Esophagus (tissue), 2 donors: ENCODE results near the gene CAVIN2. TPM values are rescaled to one million over a fixed set of nuclear protein-coding genes. Genes with fewer than 3 reads are reported as not detected.

ENCODE experiments used
- H3K27ac ChIP-seq, 2 donors: one replicate each; pipeline ENCODE4 v1.5.1; 2013; ENCODE audit warnings: low read depth in 2 of 2, mild to moderate bottlenecking in 2 of 2, inconsistent platforms in 1 of 2, low read length in 1 of 2, moderate library complexity in 1 of 2
- H3K27me3 ChIP-seq, 2 donors: one replicate each; pipeline ENCODE4 v1.6.1; 2013; ENCODE audit warnings: low read length in 2 of 2, control low read depth in 1 of 2, mild to moderate bottlenecking in 1 of 2; ENCODE audit not compliant: insufficient read depth in 2 of 2, control insufficient read depth in 1 of 2
- H3K36me3 ChIP-seq, 2 donors: one replicate each; pipeline ENCODE4 v1.6.1; 2013; ENCODE audit warnings: low read length in 1 of 2; ENCODE audit not compliant: control insufficient read depth in 2 of 2, insufficient read depth in 2 of 2
- H3K4me1 ChIP-seq, 2 donors: one replicate each; pipeline ENCODE4 v1.6.1; 2013; ENCODE audit warnings: low read length in 1 of 2; ENCODE audit not compliant: control insufficient read depth in 2 of 2, insufficient read depth in 2 of 2
- H3K4me3 ChIP-seq, 2 donors: one replicate each; pipeline ENCODE4 v1.5.1; 2013; ENCODE audit warnings: low read length in 2 of 2, mild to moderate bottlenecking in 2 of 2, low read depth in 1 of 2, moderate library complexity in 1 of 2
- H3K9me3 ChIP-seq, 2 donors: one replicate each; pipeline ENCODE4 v1.6.1; 2013; ENCODE audit warnings: mild to moderate bottlenecking in 2 of 2, low read depth in 1 of 2, low read length in 1 of 2, moderate library complexity in 1 of 2; ENCODE audit not compliant: control insufficient read depth in 2 of 2, insufficient read depth in 1 of 2
- WGBS, 2 donors: extraction: QIAGEN DNeasy Blood & Tissue Kit; methylation state at CpG; one replicate each; pipeline ENCODE4 v1.1.7; 2013; 5-methylcytosine and 5-hydroxymethylcytosine counted together
- polyA plus RNA-seq, 2 donors: library from polyadenylated mRNA; stranded (reverse); fragments of 200-250 nt; gene quantifications; one replicate each; pipeline ENCODE4 v1.2.3, GENCODE V29; 2013
- donor health status: healthy with polysubstance abuse.
- donor health status: Bipolar disorder and iron deficiency.

The CAVIN2 gene
- polyA plus RNA-seq, 2 donors, result 6.5 to 11.1 TPM

- H3K27ac ChIP-seq, result no peak overlapping the region
- H3K36me3 ChIP-seq, result no peaks in the 10 kb centered on the region
- WGBS, 2 donors, result 88 to 92% methylated on average over 7 of the region's 7 CpGs
- H3K27me3 ChIP-seq, result no peaks in the 10 kb centered on the region
- H3K4me3 ChIP-seq, result no peak overlapping the region
- H3K4me1 ChIP-seq, result no peaks in the 10 kb centered on the region
- no peaks in the 10 kb centered on the region for H3K9me3 ChIP-seq
Measured at GRCh38 chr2:191856111-191856876, 9.4 kb upstream of the CAVIN2 start.

- no peak overlapping the region for H3K27ac ChIP-seq
- no peaks in the 10 kb centered on the region for H3K9me3 ChIP-seq
- H3K4me1 ChIP-seq, result no peaks in the 10 kb centered on the region
- H3K36me3 ChIP-seq, result no peaks in the 10 kb centered on the region
- WGBS, 2 donors, result 83 to 87% methylated on average over 5 of the region's 5 CpGs
- no peak overlapping the region for H3K4me3 ChIP-seq
- no peaks in the 10 kb centered on the region for H3K27me3 ChIP-seq
Measured at GRCh38 chr2:191855382-191855781, 8.5 kb upstream of the CAVIN2 start.

GRCh38 chr2:191854382-191855372, 7.8 kb upstream of the CAVIN2 start:
- Histone ChIP-seq H3K27ac (no peak overlapping the region), H3K4me3 (no peak overlapping the region), H3K9me3 (no peaks in the 10 kb centered on the region), H3K36me3 (no peaks in the 10 kb centered on the region), H3K27me3 (no peaks in the 10 kb centered on the region), H3K4me1 (no peaks in the 10 kb centered on the region)
- 75 to 79% methylated on average over 6 of the region's 6 CpGs for WGBS, 2 donors

GRCh38 chr2:191853843-191854242, 7.0 kb upstream of the CAVIN2 start:
- WGBS, 2 donors, result 48 to 68% methylated on average over 4 of the region's 4 CpGs
- Histone ChIP-seq H3K4me3 (no peak overlapping the region), H3K4me1 (no peaks in the 10 kb centered on the region), H3K27ac (no peak overlapping the region), H3K36me3 (no peaks in the 10 kb centered on the region), H3K27me3 (no peaks in the 10 kb centered on the region), H3K9me3 (no peaks in the 10 kb centered on the region)

- H3K4me1 ChIP-seq, result no peaks in the 10 kb centered on the region
- H3K36me3 ChIP-seq, result no peaks in the 10 kb centered on the region
- no peak overlapping the region for H3K4me3 ChIP-seq
- no peaks in the 10 kb centered on the region for H3K9me3 ChIP-seq
- 80 to 89% methylated on average over 5 of the region's 5 CpGs for WGBS, 2 donors
- no peak overlapping the region for H3K27ac ChIP-seq
- no peaks in the 10 kb centered on the region for H3K27me3 ChIP-seq
Measured at GRCh38 chr2:191851158-191851557, 4.3 kb upstream of the CAVIN2 start.

GRCh38 chr2:191848771-191849767, 2.2 kb upstream of the CAVIN2 start:
- Histone ChIP-seq H3K4me1 (no peaks in the 10 kb centered on the region), H3K27ac (no peak overlapping the region), H3K9me3 (no peaks in the 10 kb centered on the region), H3K36me3 (no peaks in the 10 kb centered on the region), H3K27me3 (no peaks in the 10 kb centered on the region), H3K4me3 (no peak overlapping the region)
- 77 to 78% methylated on average over 7 of the region's 7 CpGs for WGBS, 2 donors

GRCh38 chr2:191847764-191848163, 876 bp upstream of the CAVIN2 start:
- H3K36me3 ChIP-seq, result no peaks in the 10 kb centered on the region
- no peaks in the 10 kb centered on the region for H3K27me3 ChIP-seq
- H3K27ac ChIP-seq, result peak overlapping the region; percentile 55 to 74
- no peaks in the 10 kb centered on the region for H3K9me3 ChIP-seq
- H3K4me1 ChIP-seq, result no peaks in the 10 kb centered on the region
- 22 to 35% methylated on average over 4 of the region's 4 CpGs for WGBS, 2 donors
- H3K4me3 ChIP-seq, result no peak overlapping the region

GRCh38 chr2:191845876-191846514, 893 bp downstream of the CAVIN2 start:
- no peaks in the 10 kb centered on the region for H3K36me3 ChIP-seq
- no peaks in the 10 kb centered on the region for H3K27me3 ChIP-seq
- peak overlapping the region; percentile 91 to 95 for H3K27ac ChIP-seq
- 10 to 40% methylated on average over 11 of the region's 11 CpGs for WGBS, 2 donors
- H3K9me3 ChIP-seq, result no peaks in the 10 kb centered on the region
- peak overlapping the region; percentile 62 to 73 for H3K4me3 ChIP-seq
- H3K4me1 ChIP-seq, result no peaks in the 10 kb centered on the region
